NCI-H1436 treated with DMSO at 0.1 percent for 48 hours (cell line): Measurements from ENCODE around the gene KRTAP5-7.

Source experiments
- DNase-seq: peaks from one replicate; lab custom pipeline; 2025; lab: John Stamatoyannopoulos, UW

KRTAP5-7 gene

GRCh38 chr11:71495286-71496230 lies 31.5 kb upstream of the KRTAP5-7 start:
- DNase-seq, result no peak

DNA sequence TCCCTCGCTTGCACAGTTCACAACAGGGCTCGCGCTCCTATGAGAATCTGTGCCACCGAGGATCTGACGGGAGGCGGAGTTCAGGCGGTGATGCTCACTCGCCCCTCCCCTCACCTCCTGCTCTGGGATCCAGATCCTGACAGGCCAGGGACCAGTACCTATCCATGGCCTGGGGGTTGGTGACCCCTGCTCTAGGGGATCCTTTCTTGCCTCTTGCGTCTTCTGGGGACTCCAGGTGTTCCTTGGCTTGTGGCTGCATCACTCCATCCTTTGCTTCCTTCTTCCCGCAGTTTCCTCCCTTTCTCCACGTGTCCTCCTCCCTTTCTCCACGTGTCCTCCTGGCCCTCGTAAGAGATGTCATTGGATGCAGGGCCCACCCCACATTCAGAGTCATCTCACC lies 30.6 kb upstream of the KRTAP5-7 start:
- DNase-seq, result no peak

GRCh38 chr11:71498091-71498490 lies 29.0 kb upstream of the KRTAP5-7 start:
- DNase-seq, result no peak

- DNase-seq, result no peak
Observed at GRCh38 chr11:71499125-71499524, 27.9 kb upstream of the KRTAP5-7 start.

- no peak for DNase-seq
Observed at GRCh38 chr11:71499546-71499945, 27.5 kb upstream of the KRTAP5-7 start.

GRCh38 chr11:71500601-71501021 lies 26.5 kb upstream of the KRTAP5-7 start:
- no peak for DNase-seq

DNA sequence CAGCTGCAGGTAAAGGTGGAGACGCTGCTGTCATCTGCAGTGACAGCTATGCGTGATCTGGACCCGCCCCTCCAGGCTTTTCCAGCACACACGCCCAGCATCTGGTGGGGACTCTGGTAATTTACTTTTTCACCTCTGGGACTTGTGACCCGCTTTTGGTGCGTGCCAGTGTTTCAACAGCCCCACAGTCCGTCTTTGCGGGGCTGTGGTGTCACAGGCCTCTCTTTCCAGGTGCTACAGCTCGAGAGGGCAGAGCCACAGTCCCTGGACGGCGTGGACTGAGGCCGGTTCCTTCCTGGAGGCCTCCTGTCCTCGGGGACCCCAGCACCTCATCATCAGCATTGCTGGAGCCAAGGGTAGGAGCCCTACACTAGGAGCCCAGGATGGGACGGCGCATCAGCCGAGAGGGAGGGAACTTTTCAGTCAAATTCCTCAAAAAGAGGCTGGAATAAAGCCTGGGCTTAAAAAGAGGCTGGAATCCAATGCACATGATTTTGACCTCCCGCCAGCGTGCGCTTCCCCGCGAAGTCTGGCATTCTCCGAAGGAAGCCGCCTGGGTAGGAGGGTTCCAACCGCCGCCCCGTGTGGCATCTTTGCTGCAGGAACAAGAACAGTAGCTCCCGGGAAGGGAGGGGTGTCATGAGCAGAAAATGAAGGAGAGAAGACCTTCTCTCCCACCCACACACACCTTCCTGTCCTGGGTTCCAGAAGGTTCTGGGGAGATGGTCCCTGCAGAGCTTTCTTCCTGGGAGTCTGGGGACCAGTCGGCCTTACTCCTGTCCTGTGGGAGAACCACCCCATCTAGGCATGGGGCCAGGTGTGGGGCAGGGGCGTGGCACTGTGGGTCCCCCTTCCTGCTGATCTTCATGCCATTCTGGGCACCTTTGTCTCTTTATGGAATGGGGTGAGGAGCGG lies 25.7 kb upstream of the KRTAP5-7 start:
- DNase-seq, result no peak

DNA sequence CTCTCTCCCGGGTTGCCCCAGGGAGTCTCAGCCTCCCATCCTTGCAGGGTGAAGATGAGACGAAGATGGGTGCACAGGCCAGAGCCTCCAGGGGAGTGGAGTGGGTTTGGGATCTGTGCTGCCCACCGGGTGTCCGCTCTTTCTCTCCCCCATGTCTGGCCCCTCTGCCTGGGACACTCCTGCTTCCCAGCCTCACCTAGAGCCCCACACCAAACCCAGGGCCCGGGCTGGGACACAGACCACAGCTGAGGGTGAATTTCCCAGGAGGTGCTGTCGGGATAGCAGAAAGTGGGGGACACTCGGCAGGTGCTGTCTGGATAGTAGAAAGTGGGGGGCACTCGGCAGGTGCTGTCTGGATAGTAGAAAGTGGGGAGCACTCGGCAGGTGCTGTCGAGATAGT lies 25.0 kb upstream of the KRTAP5-7 start:
- no peak for DNase-seq

DNA sequence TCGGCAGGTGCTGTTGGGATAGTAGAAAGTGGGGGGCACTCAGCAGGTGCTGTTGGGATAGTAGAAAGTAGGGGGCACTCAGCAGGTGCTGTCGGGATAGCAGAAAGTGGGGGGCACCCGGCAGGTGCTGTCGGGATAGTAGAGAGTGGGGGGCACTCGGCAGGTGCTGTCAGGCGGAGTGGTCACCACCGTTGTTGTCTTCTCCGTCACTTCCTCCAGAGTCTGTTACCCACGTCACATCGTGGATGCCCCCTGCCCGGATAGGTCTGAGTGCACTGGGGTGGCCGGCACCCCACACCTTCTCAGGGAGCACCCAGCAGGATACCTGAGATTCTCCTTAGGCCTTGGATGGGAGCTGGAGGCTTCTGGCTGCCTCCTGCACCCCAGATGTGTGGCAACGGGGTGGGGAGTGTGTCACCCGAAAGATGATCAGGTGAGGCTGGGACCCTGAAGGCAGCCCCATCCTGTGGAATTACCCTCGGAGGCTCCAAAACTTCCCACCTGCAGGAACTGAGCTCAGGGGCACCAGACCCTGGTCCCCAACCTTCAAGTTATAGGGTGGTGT lies 24.1 kb upstream of the KRTAP5-7 start:
- no peak for DNase-seq

DNA sequence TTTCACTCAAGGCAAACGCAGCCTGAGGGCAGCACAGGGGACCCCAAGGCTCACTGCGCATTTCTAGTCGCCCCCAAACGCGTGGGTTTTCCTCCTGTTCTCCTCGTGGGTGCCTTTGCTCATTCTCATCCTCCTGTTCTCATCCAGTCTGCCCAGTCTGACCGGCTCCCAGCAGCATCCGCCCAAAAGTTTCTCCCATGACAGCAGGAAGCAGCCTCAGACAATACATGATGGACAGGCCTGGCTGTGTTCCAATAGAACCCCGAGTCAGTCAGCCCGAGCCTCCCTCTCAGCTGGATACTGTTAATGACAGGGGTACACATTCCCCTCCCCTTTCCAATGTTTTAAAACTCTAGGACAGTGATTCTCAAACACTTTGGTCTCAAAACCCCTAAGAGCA lies 22.5 kb upstream of the KRTAP5-7 start:
- no peak for DNase-seq

GRCh38 chr11:71505001-71505400 lies 22.1 kb upstream of the KRTAP5-7 start:
- DNase-seq, result no peak

- DNase-seq, result no peak
Observed at GRCh38 chr11:71505781-71506180, 21.3 kb upstream of the KRTAP5-7 start.

- DNase-seq, result no peak
Observed at GRCh38 chr11:71507102-71507501, 20.0 kb upstream of the KRTAP5-7 start.

GRCh38 chr11:71518506-71519471 lies 8.3 kb upstream of the KRTAP5-7 start:
- no peak for DNase-seq

DNA sequence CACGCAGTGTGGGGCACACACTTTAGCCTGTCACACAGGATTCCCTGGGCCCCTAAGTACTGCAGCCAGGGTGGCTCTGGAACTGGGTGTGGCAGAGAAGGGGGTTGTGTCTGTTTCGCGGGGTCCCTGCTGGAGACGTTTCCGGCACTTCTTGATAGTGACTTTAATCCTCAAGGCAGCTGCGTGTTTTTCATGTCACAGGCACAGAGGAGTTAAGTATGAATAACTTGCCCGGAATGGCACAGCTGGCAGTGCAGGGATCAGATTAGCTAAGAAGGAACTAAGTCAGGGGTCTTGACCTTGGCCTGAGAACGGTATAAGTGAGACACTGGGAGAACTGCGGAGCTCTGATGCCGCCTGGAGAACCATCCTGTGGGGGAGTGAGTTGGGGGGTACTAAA lies 7.5 kb upstream of the KRTAP5-7 start:
- no peak for DNase-seq

- DNase-seq, result no peak
Observed at GRCh38 chr11:71525188-71525937, 1.7 kb upstream of the KRTAP5-7 start.

GRCh38 chr11:71525938-71526495 lies 1.1 kb upstream of the KRTAP5-7 start:
- DNase-seq, result no peak

DNA sequence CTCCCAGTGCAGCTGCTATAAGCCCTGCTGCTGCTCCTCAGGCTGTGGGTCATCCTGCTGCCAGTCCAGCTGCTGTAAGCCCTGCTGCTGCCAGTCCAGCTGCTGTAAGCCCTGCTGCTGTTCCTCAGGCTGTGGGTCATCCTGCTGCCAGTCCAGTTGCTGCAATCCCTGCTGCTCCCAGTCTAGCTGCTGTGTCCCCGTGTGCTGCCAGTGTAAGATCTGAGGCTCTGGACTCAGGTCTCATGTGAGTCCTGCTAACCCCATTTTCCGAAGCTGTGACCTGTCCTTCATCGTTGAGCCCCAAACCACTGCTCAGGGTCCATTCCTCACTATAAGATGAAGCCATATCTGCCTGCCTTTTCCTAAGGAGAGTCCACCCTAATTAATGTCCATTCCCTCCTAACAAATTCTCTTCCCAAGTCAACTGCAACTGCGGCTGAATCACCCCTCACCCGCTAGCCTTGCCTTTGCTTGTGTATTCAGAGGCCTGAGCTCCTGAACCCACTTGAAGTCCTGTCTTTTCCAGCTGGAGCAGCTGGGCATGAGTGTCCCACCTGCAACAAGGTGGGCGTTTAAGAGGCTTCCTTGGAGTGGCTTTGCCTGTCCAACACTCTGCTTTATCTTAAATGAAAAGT lies 626 bp downstream of the KRTAP5-7 start:
- DNase-seq, result no peak

GRCh38 chr11:71530602-71531001 lies 3.5 kb downstream of the KRTAP5-7 start:
- no peak for DNase-seq
